Astrocyte of the spinal cord (primary cell): ENCODE measurements around the gene ITFG1.

Experiments
- DNase-seq: peaks from one replicate; pipeline ENCODE4 v3.0.0; 2011; ENCODE audit warnings: low read depth, low spot score
- H3K4me3 ChIP-seq: 2 replicates; pipeline ENCODE4 v1.5.1; 2011; ENCODE audit warnings: low read depth, mild to moderate bottlenecking, low read length, moderate library complexity
- CTCF ChIP-seq: IDR thresholded peaks from 2 replicates; pipeline ENCODE4 v1.5.1; 2012; ENCODE audit warnings: low read depth, mild to moderate bottlenecking, low read length, inconsistent platforms
- in situ Hi-C: cut with HindIII; loops from 2 replicates; pipeline ENCODE4 v1.10.0; 2017; ENCODE audit warnings: low sequenced_read_pairs

The ITFG1 gene

GRCh38 chr16:47132308-47132707, 328.6 kb downstream of the ITFG1 start:
- DNase-seq = peak; percentile 17
- in situ Hi-C loops = no loop called here
- no peak overlapping the region for H3K4me3 ChIP-seq
- no peak for TF ChIP-seq CTCF

- no peak for DNase-seq
- H3K4me3 ChIP-seq = no peak overlapping the region
- TF ChIP-seq CTCF = no peak
- in situ Hi-C loops = no loop called here
Measured at GRCh38 chr16:47129755-47130435, 331.0 kb downstream of the ITFG1 start.

GRCh38 chr16:47127541-47127940, 333.3 kb downstream of the ITFG1 start:
- DNase-seq = no peak
- no peak overlapping the region for H3K4me3 ChIP-seq
- in situ Hi-C loops = no loop called here
- no peak for TF ChIP-seq CTCF

GRCh38 chr16:47125757-47126156, 335.1 kb downstream of the ITFG1 start:
- in situ Hi-C loops = no loop called here
- TF ChIP-seq CTCF = no peak
- DNase-seq = no peak
- H3K4me3 ChIP-seq = no peak overlapping the region

GRCh38 chr16:47113130-47113529, 347.7 kb downstream of the ITFG1 start:
- in situ Hi-C loops = no loop called here
- no peak overlapping the region for H3K4me3 ChIP-seq
- no peak for TF ChIP-seq CTCF
- DNase-seq = no peak

- H3K4me3 ChIP-seq = no peak overlapping the region
- DNase-seq = no peak
- TF ChIP-seq CTCF = no peak
- in situ Hi-C loops = no loop called here
Measured at GRCh38 chr16:47110939-47111338, 349.9 kb downstream of the ITFG1 start.
